MM.1S (cell line): Measurements from ENCODE around the gene ALDOB.

Experiments
- DNase-seq: peaks from one replicate; pipeline ENCODE4 v3.0.0-alpha.2; 2015
- H2AFZ ChIP-seq: fragments of 300-600 bp; sonication (generic); 2 replicates; pipeline ENCODE4 v1.6.0; 2016; ENCODE audit warnings: antibody characterized with exemption, low read length
- H3F3A ChIP-seq: fragments of 300-600 bp; sonication (generic); 2 replicates; pipeline ENCODE4 v1.6.1; 2016; ENCODE audit warnings: mild to moderate bottlenecking, antibody characterized with exemption, low read length, moderate library complexity, mixed read lengths; ENCODE audit not compliant: insufficient read depth
- H3K27ac ChIP-seq: fragments of 300-600 bp; sonication (generic); 2 replicates; pipeline ENCODE4 v1.5.1; 2016; ENCODE audit warnings: mild to moderate bottlenecking, low read length
- H3K27me3 ChIP-seq: fragments of 300-600 bp; sonication (generic); replicated peaks from 2 replicates; pipeline ENCODE4 v1.6.0; 2016; ENCODE audit warnings: low read length; ENCODE audit not compliant: insufficient read depth
- H3K36me3 ChIP-seq: fragments of 300-600 bp; sonication (generic); replicated peaks from 2 replicates; pipeline ENCODE4 v1.6.1; 2016; ENCODE audit warnings: mild to moderate bottlenecking, low read length, mixed read lengths; ENCODE audit not compliant: insufficient read depth
- H3K4me1 ChIP-seq: fragments of 300-600 bp; sonication (generic); 2 replicates; pipeline ENCODE4 v1.6.1; 2016; ENCODE audit warnings: low read length, mixed read lengths
- H3K4me2 ChIP-seq: fragments of 300-600 bp; sonication (generic); 2 replicates; pipeline ENCODE4 v1.6.0; 2016; ENCODE audit warnings: low read depth, low read length
- H3K4me3 ChIP-seq: fragments of 300-600 bp; sonication (generic); 2 replicates; pipeline ENCODE4 v1.5.1; 2016; ENCODE audit warnings: low read length, mixed read lengths
- H3K79me2 ChIP-seq: fragments of 300-600 bp; sonication (generic); 2 replicates; pipeline ENCODE4 v1.6.1; 2016; ENCODE audit warnings: mixed run types, low read length, mixed read lengths
- H3K9ac ChIP-seq: fragments of 300-600 bp; sonication (generic); 2 replicates; pipeline ENCODE4 v1.6.1; 2016; ENCODE audit warnings: low read length, mixed read lengths
- H3K9me2 ChIP-seq: fragments of 300-600 bp; sonication (generic); replicated peaks from 2 replicates; pipeline ENCODE4 v1.6.1; 2016; ENCODE audit warnings: mild to moderate bottlenecking, low read length, mixed read lengths; ENCODE audit not compliant: insufficient read depth
- H3K9me3 ChIP-seq: fragments of 300-600 bp; sonication (generic); replicated peaks from 2 replicates; pipeline ENCODE4 v1.6.1; 2016; ENCODE audit warnings: mild to moderate bottlenecking, low read length, mixed read lengths; ENCODE audit not compliant: insufficient read depth
- H4K20me1 ChIP-seq: fragments of 300-600 bp; sonication (generic); 2 replicates; pipeline ENCODE4 v1.6.1; 2016; ENCODE audit warnings: mild to moderate bottlenecking, low read length, moderate library complexity, mixed read lengths; ENCODE audit not compliant: insufficient read depth
- CTCF ChIP-seq: fragments of 300-600 bp; sonication (generic); IDR thresholded peaks from 2 replicates; pipeline ENCODE4 v1.5.1; 2016; ENCODE audit warnings: antibody characterized with exemption, low read length, mixed read lengths
- EZH2 ChIP-seq: fragments of 300-600 bp; sonication (generic); optimal IDR thresholded peaks from 2 replicates; pipeline ENCODE3; 2017; ENCODE audit warnings: low read depth, mild to moderate bottlenecking, antibody characterized with exemption, low read length, mixed read lengths
- EZH2phosphoT487 ChIP-seq: fragments of 300-600 bp; sonication (generic); IDR thresholded peaks from 2 replicates; pipeline ENCODE4 v1.6.1; 2018; ENCODE audit warnings: antibody characterized with exemption, low read length

Gene ALDOB

GRCh38 chr9:101400120-101400519 is 35.5 kb downstream of the ALDOB start:
- H3K36me3 ChIP-seq, result peaks cover 53% of the 10 kb centered on the region
- H3K27ac ChIP-seq, result no peak overlapping the region
- no peak overlapping the region; the same call in 1 of the 2 replicates for H3K9ac ChIP-seq

GRCh38 chr9:101399643-101399970 is 36.0 kb downstream of the ALDOB start:
- H3K9me3 ChIP-seq, result no peaks in the 10 kb centered on the region
- no peaks in the 10 kb centered on the region for H3K27me3 ChIP-seq
- H3K4me1 ChIP-seq, result peaks cover 23% of the 10 kb centered on the region
- H3K4me2 ChIP-seq, result peak overlapping the region; percentile 84
- peaks cover 91% of the 10 kb centered on the region for H3K79me2 ChIP-seq
- H3K9me2 ChIP-seq, result no peaks in the 10 kb centered on the region
- DNase-seq, result peak; percentile 25
- H4K20me1 ChIP-seq, result no peaks in the 10 kb centered on the region
- H2AFZ ChIP-seq, result peak overlapping the region; percentile 68; the same call in 1 of the 2 replicates
- peaks cover 50% of the 10 kb centered on the region for H3K36me3 ChIP-seq
- TF ChIP-seq EZH2phosphoT487 (no peak), EZH2 (no peak), CTCF (no peak)
- no peaks in the 10 kb centered on the region for H3F3A ChIP-seq
- H3K9ac ChIP-seq, result peak overlapping the region; percentile 84
- peak overlapping the region; percentile 77 for H3K4me3 ChIP-seq
- peak overlapping the region; percentile 40 for H3K27ac ChIP-seq

More at GRCh38 chr9:101400120-101400519, 35.5 kb downstream of the ALDOB start:
- no peaks in the 10 kb centered on the region for H3F3A ChIP-seq
- DNase-seq, result no peak
- peaks cover 91% of the 10 kb centered on the region for H3K79me2 ChIP-seq
- no peaks in the 10 kb centered on the region for H3K9me2 ChIP-seq
- H3K9me3 ChIP-seq, result no peaks in the 10 kb centered on the region
- H4K20me1 ChIP-seq, result no peaks in the 10 kb centered on the region
- H3K27me3 ChIP-seq, result no peaks in the 10 kb centered on the region
- TF ChIP-seq CTCF, result no peak
- TF ChIP-seq EZH2, result no peak
- no peak for TF ChIP-seq EZH2phosphoT487
- peaks cover 23% of the 10 kb centered on the region for H3K4me1 ChIP-seq
- no peak overlapping the region for H2AFZ ChIP-seq
- H3K4me3 ChIP-seq, result peak overlapping the region; percentile 77
- peak overlapping the region; percentile 84 for H3K4me2 ChIP-seq

- Histone ChIP-seq H4K20me1 (no peaks in the 10 kb centered on the region), H3K79me2 (peaks cover 95% of the 10 kb centered on the region), H3K9ac (peak overlapping the region; percentile 84), H3F3A (no peaks in the 10 kb centered on the region), H3K4me3 (peak overlapping the region; percentile 77), H2AFZ (peak overlapping the region; percentile 68), H3K9me3 (no peaks in the 10 kb centered on the region), H3K4me1 (peaks cover 23% of the 10 kb centered on the region), H3K27ac (peak overlapping the region; percentile 40), H3K9me2 (no peaks in the 10 kb centered on the region), H3K36me3 (peaks cover 49% of the 10 kb centered on the region), H3K27me3 (no peaks in the 10 kb centered on the region), H3K4me2 (peak overlapping the region; percentile 84)
- TF ChIP-seq EZH2phosphoT487, result no peak
- no peak for TF ChIP-seq EZH2
- TF ChIP-seq CTCF, result no peak
- peak; percentile 10 for DNase-seq
Observed at GRCh38 chr9:101398930-101399642, 36.5 kb downstream of the ALDOB start.
